GM18511 (cell line): ENCODE measurements around the gene RAB23.
A peak's percentile ranks its signal among the peaks of the same experiment; 100 is the strongest.
"Not testable (repeated sequence)": the region's sequence is repeated elsewhere in the genome, so short reads cannot be mapped to it uniquely, and the experiment has no call there.

Source experiments
- ATAC-seq: cut with Tn5 transposase; IDR thresholded peaks from one replicate; pipeline ENCODE4 v1.9.1; 2021; ENCODE audit warnings: mild to moderate bottlenecking, moderate library complexity; ENCODE audit not compliant: unreplicated experiment

RAB23 gene

DNA sequence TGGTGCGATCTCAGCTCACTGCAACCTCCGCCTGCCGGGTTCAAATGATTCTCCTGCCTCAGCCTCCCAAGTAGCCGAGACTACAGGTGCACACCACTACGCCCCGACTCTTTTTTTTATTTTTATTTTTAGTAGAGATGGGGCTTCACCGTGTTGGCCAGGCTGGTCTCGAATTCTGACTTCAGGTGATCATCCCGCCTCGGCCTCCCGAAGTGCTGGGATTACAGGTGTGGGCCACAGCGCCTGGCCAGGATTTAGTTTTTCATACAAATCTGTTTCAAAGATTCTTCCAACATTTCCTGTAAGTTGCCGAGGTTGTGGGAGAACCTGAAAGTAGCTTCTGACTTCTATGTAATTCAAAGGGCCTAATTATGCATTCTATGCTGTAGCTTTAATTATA lies 21.4 kb upstream of the RAB23 start:
- not testable (repeated sequence) for ATAC-seq

DNA sequence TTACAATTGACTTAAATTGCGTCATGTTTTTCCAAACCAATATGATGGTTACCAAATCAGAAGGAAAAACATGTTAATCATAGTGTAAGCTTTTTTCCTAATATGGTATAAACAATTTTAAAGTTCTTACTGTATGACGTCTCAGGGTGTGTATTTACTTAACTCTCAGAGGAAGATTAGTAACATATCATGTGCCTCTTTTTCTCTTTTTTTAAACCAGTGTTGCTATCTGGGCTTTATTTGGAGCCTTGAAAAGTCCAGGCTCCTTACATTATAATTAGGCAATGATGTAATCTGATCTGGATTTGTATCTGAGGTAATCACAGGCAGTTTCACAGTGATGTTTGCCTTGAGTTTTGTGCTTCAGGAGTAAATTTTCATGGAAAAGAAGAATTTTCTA lies 20.4 kb upstream of the RAB23 start:
- ATAC-seq, result no peak

DNA sequence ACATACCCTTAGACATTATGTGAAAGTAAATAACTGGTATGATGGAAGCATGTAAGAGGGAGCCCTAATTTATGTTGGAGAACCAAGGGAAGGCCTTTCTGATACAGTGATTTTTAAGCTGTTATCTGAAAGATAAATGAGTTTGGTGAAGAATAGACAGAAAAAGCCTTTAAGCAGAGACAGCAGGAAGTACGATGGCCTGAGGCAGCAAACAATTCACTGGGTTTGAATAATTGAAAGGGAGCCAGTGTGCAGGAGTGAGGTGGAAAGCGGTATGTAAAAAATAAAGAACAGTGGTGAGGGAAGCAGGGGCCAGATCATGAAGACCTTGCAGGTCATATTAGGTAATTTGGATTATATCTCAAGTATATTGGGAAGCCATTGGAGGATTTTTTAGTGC lies 4.1 kb upstream of the RAB23 start:
- ATAC-seq, result no peak

DNA sequence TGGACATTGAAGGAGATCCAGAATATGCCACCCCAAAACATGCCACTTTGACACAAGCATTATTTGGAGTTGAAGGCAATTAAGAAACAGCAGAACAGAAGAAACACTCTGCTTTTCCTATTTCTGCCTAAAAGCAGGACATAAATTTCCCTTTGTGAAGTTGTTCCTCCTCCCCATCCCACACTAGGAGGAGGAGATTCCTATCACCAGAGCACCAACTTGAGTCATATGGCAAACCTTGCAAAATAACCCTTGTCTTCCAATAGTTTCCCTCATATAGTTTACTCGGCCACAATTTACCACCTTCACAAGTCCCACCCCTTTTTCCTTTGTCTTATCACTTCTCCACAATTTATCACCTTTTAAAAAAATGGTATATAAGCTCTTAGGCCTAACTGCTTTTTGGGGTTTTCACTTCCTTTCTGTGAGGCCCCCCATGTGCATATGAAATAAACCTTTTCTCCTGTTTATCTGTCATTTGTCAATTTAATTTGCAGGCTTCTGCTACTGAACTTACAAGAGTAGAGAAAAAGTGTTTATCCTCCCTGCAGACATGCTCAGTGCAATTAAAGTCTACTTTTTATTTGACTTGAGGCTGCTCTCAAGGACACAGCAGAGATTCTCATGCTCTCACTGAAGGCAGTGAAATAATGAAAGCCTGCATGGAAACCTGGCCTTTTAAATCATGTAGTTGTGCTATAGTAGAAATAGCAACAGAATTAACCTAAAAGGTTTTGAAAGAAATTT lies 2.8 kb upstream of the RAB23 start:
- no peak for ATAC-seq

DNA sequence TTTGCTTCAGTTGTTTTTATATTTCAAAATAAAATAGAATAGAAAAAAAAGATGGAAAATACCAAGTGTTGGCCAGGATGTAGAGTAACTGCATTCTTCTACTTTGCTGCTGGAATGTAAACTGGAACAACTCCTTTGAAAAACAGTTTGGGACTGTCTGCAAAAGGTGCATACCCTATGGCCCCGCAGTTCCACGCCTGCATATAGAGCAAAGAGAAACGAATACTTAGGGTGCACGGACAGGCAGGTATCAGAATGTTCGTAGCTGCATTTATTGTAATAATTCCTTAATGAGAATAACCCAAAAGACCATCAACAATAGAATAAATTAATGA lies 603 bp upstream of the RAB23 start:
- no peak for ATAC-seq

DNA sequence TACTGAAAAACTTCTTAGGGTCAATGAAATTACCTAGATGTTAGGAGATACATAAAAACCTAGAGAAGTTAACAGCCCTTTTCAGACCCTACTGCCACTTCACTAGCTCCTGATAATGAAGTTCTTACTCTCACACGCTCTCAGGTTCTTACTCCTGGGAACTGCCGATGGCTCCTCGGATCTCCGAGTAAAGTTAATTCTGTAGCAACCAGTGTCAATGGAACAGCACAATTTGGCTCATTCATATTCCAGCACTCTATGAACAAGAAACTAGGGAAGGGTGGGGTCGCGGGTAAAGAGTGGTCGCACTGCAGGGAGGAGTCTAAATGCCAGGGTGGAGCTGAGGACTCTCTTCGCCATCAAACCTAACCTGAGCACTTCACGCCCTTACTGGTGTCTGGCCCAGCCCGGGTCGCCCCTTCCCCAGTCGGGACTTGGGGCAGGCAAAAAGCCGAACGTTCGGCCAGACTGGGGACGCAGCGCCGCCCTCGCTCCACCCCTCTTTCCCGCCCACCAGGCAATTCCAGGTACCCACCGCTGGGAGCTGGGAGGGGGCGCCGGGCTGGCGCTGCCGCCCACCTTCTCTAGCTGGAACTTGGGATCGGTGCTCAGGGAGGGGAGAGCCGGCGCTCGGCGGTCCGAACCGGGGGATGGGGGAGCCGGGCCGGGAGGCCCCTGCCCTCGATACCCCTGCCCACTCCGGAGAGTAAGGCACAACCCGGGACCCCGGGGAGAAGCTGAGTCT lies 744 bp downstream of the RAB23 start:
- peak; percentile 85 for ATAC-seq

DNA sequence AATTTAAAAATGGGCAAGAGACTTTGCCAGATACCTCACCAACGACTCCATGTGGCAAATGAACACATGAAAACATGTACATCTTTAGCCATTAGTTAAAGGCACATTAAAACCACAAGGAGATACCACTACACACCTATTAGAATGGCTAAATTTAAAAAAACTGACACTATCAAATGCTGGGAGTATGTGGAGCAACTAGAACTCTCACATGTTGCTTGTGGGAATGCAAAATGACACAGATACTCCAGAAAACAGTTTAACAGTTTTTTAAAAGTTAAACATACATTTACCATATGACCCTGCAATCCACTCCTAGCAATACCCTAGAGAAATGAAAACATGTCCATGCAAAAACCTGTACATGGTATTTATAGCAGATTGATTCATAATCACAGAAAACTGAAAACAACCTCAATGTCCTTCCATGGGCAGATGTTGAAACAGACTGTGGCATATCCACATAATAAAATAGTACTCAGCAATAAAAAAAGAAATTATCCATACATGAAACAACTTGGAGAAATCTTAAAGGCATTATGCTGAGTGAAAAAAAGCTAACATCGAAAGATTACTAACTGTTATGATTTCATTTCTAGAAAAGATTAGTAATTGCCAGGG lies 1.9 kb downstream of the RAB23 start:
- no peak for ATAC-seq

DNA sequence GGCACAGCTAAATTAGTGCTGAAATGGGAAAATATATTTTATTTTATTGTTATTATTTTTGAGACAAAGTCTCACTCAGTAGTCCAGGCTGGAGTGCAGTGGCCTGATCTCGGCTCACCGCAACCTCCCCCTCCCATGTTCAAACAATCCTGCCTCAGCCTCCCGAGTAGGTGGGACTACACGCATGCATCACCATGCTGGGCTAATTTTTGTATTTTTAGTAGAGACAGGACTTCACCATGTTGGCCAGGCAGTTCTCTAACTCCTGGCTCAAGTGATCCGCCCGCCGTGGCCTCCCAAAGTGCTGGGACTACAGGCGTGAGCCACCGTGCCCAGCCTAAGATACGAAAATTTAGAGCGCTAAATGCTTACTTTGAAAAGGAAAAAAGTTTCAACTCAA lies 4.8 kb downstream of the RAB23 start:
- no peak for ATAC-seq

DNA sequence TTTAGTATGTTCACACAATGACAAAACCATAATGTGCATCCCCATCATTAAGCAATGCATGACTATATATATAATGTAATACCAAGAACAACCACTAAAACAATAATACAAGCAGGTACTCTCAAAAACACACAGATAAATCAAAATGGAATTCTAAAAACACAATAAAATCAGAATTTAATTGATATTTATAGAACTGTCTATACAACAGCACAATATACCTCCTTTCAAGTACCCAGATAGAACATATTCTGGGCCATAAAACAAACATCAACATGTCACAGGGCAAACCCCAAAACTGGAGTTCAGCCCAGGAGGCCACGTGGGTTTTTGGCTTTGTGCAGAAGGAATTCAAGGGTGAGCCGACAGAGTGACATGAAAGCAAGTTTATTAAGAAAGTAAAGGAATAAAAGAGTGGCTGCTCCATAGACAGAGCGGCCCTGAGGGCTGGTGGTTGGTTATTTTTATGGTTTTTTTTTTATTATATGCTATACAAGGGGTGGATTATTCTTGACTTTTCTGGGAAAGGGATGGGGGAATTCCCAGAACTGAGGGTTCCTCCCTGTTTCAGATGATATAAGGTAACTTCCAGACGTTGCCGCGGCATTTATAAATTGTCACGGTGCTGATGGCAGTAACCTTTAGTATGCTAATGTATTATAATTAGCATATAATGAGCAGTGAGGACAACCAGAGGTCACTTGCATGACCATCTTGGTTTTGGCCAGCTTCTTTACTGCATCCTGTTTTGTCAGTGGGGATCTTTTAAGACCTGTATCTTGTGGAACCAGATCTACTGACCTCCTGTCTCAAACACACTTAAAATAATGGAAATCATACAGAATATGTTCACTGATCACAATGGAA lies 5.6 kb downstream of the RAB23 start:
- ATAC-seq, result no peak

DNA sequence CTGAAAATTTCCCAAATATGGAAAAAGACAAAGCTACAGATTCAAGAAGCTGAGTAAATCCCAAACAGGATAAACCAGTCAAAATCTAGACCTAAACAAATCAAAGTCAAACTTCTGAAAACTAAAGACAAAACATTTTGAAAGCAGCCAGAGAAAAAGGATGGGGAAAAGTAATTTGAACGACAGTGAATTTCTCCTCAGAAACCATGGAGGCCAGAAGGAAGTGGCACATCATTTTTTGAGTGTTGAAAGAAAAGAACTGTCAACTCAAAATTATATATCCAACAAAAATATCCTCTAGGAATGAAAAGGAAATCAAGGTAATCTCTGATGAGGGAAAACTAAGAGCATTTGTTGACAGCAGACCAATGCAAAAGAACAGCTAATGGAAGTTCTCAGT lies 6.8 kb downstream of the RAB23 start:
- ATAC-seq, result no peak

DNA sequence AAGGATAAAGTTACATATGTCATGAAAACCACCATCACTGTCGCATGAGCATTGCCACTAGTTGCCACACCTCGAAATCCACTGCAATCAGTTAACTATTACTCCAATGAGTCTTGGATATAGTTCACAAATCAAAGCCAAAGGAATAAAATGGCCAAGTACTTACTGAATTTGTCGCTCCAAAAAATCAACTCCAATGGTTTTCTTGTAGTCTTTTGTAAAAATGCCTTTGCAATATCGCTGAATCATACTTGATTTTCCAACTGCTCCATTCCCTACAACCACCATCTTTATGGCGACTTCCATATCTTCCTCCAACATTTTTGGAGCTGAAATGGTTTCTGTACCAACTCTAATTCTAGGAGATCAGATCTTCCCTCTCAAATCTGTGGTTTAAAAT lies 12.0 kb downstream of the RAB23 start:
- no peak for ATAC-seq

DNA sequence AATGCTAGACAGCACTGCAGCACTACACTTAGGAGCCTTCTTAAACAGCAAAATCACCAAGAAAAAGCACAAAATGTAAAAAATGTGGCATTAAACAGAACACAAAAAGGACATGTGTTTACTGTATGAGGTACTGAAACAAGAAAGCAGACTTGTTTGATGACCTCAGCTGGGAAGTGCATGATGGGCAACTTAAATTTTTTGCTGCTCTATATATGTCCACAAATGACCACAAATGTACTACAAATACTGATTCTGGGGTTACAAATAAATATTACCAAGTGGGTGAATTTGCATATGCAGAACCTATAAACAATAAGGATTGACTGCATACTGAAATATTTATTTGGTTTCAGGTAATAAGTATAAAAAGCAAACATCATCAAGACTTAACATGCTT lies 13.1 kb downstream of the RAB23 start:
- no peak for ATAC-seq

DNA sequence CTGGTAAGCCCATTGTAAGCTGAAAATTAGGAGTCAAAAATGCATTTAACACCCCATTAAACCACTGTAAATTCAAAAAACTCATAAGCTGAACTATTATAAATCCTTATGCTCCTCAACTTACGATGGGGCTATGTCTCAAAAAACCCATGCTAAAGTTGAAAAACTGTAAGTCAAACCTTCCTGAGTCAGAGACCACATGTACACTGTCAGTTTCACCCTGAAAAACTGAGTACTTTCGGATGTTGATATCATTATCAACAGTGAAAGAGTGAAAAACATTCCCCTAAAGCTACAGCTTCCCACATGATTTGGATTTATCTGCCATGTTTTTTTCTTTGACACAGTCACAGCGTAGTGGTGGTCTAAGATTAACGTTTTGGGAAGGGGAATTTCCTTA lies 14.2 kb downstream of the RAB23 start:
- ATAC-seq, result no peak

DNA sequence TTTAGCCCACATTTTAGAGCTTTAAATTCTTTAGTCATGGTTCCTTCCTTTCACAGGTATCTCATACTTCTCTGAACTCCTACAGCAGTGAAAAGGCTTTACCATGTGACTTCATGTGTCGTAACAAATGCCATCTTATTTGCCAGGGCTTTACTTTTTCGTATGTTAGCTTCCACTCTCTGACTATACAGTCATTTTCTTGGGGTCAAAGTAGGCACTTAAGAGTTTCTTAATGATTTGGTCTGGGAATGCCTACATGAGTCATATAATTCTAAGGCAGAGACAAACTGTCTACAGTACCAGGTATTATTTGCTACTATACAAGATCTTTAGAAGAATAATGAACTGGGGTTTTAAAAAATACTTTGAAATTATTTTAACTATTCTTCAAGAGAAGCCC lies 15.0 kb downstream of the RAB23 start:
- ATAC-seq, result no peak

DNA sequence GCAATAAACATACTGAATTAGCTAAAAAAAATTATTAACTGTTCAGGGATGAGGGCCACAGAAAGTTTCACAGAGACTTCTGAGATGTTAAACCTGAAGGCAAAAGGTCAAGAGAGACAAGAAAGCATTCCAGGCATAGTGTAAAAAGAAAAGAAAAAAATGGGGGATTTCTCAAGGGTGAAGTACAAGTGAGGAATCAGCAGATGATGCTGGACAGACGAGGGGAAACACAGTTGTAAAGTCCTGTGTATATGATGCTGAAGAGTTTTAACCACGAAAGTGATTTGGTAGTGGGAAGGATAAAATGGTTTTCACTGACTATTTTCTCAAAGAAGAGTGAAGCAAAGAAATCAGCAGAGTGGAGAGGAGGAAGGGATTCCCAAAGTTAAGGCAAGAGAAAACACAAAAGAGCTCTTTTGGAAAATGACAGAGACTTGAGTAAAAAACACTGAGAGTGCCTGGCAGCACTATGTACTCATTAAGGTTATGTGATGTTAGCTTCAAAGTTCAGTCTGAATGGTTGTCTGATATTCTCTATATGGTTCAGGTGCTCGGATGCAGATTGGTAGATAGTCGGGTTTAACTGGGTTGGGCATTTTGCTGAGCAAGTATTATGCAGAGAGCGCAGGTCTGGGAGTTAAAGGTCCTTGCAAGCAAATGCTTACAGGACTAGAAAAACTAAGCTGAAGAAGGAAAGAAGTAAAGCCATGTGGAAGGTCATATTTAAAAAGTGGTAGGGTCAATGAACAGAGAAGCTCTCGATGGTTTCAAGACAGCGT lies 16.4 kb downstream of the RAB23 start:
- no peak for ATAC-seq

DNA sequence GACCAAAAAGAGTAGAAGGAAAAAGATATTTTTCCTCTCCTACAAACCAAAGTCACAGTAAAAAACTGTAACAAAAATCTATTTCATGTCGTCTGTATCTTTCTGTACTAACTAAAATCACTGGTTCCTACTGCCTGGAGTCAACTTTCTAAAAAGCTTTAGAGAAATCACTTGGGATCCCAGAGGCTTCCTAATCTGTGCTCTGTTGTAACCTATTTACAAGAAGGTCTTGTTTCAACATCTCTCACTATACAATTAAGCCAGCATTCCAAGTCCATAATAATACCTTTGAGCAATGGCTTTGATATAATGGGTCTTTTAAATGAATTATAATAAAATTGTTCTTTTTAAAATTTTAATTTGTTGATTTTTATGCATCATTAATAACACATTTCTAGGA lies 20.4 kb downstream of the RAB23 start:
- ATAC-seq, result no peak

DNA sequence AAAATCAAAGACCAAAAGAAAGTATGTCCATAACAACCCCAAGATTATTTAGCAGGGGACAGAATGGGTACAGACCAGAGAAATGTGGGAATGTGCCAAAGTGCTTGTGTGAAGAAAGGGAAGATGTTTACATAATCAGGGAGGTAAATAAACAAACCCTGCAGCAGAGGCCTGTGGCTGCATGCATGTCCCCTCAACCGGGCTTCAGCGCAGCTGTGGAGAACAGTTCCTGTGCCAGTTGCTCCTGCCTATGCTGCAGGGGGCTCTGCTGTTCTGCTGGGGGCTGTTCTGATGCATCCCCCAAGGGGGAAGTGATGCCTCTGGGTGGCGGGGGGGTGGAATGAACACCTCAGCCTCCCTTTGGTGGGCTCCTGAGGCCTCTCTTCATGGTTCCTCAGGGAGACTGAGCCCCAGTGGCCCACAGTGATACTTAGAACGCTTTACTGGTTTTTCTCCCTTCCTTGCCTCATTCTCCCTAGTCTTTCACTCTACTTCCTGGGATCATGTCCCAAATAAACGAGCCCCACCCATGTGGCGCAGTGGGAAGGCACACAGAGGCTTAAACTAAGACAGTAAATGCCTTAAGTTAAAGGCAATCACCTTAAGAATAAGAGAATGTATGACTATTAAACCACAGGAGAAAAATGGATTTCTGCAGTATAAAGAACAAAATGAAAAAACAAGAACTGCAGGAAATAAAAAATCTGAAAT lies 23.0 kb downstream of the RAB23 start:
- no peak for ATAC-seq

DNA sequence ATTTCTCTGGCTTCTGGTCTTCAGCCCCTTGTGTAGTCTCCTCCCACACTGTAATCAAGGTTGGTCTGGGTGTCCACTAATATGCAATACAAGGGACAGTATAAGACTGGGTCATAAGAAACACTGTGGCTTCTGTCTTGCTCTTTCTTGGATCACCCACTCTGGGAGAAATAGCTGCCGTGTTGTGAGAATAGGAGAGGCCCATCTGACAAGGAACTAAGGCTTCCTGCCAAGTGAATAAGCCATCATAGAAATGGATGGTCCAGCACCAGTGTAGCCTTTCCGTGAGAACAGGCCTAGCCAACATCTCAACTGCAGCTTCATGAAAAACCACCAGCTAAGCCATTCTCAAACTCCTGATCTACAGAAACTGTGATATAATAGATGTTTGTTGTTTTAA lies 26.6 kb downstream of the RAB23 start:
- no peak for ATAC-seq

DNA sequence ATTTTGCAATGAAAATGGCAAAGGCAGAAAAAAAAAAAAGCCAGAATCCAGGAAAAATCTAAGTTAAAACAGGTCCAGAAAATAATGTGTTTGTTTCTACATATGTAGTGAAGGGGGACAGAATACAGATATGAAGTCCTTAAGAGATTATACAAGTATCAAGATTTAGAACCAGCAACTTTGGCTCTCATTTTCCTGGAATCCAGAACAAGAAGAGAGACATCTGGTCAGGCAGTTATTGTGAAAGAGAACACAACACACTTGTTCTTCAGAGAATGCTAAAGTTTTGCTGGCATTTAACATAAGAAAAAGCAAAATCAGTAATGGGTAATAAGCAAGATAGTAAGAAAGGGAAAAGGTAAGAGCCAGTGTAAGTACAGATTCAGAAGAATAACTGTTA lies 28.9 kb downstream of the RAB23 start:
- no peak for ATAC-seq

DNA sequence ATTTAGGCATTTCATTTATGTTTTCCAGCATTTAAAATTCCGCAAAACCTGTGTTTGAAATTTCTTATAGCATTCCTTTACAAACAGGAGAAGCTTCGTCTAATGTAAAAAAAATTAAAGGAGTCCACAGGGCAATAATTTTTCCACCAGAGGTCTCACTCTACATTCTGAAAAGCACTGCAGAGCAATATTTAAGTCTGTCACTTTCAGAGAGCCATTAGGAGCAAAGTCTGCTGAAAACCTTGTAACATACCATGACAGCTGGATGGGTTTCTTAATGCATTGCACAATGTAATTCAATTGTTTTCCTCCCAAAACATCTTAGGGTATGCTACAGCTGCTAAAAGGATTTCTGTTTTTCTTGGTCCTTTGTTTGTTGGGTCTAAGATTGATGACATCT lies 32.0 kb downstream of the RAB23 start:
- ATAC-seq, result no peak
